NCI-H1694 (cell line): ENCODE results near the gene GABARAPL1.
"Not testable (repeated sequence)": the region's sequence is repeated elsewhere in the genome, so short reads cannot be mapped to it uniquely, and the experiment has no call there.

Experiments used
- DNase-seq: peaks from one replicate; lab custom pipeline; 2025; lab: John Stamatoyannopoulos, UW

The GABARAPL1 gene

GRCh38 chr12:10212739-10213131, at the start of gene GABARAPL1:
GABARAPL1 (plus strand) TSS chr12:10212877; CDS start chr12:10213130, 253 bp downstream.
- no peak for DNase-seq

- no peak for DNase-seq
Observed at GRCh38 chr12:10163084-10163483, 49.6 kb upstream of the GABARAPL1 start.

GRCh38 chr12:10165421-10165820, 47.3 kb upstream of the GABARAPL1 start:
- no peak for DNase-seq

- DNase-seq: no peak
Observed at GRCh38 chr12:10167599-10167998, 45.1 kb upstream of the GABARAPL1 start.

- DNase-seq: no peak
Observed at GRCh38 chr12:10169104-10169503, 43.6 kb upstream of the GABARAPL1 start.

GRCh38 chr12:10170216-10170615, 42.5 kb upstream of the GABARAPL1 start:
- DNase-seq: no peak

- no peak for DNase-seq
Observed at GRCh38 chr12:10171973-10172728, 40.5 kb upstream of the GABARAPL1 start, which contains the start of gene OLR1. OLR1 (minus strand) TSS chr12:10172132; CDS start chr12:10172077, 55 bp downstream.

- no peak for DNase-seq
Observed at GRCh38 chr12:10174986-10175614, 37.6 kb upstream of the GABARAPL1 start.

- no peak for DNase-seq
Observed at GRCh38 chr12:10175846-10176636, 36.6 kb upstream of the GABARAPL1 start.

- no peak for DNase-seq
Observed at GRCh38 chr12:10178821-10179220, 33.9 kb upstream of the GABARAPL1 start, which contains the start of gene TMEM52B. TMEM52B (plus strand) TSS chr12:10179032; CDS start chr12:10179575, 543 bp downstream.

GRCh38 chr12:10179776-10180181, 32.9 kb upstream of the GABARAPL1 start:
- DNase-seq: no peak

- DNase-seq: no peak
Observed at GRCh38 chr12:10182354-10183049, 30.2 kb upstream of the GABARAPL1 start.

GRCh38 chr12:10184261-10184843, 28.3 kb upstream of the GABARAPL1 start:
- no peak for DNase-seq

GRCh38 chr12:10186299-10186698, 26.4 kb upstream of the GABARAPL1 start:
- DNase-seq: no peak

- DNase-seq: not testable (repeated sequence)
Observed at GRCh38 chr12:10186958-10187357, 25.7 kb upstream of the GABARAPL1 start.

GRCh38 chr12:10189653-10190052, 23.0 kb upstream of the GABARAPL1 start:
- DNase-seq: no peak

GRCh38 chr12:10190558-10191388, 21.9 kb upstream of the GABARAPL1 start:
- no peak for DNase-seq

GRCh38 chr12:10191865-10192264, 20.8 kb upstream of the GABARAPL1 start:
- no peak for DNase-seq

GRCh38 chr12:10194160-10194670, 18.5 kb upstream of the GABARAPL1 start:
- DNase-seq: no peak

GRCh38 chr12:10196210-10196609, 16.5 kb upstream of the GABARAPL1 start:
- DNase-seq: no peak
